IMR-90 (cell line): Measurements from ENCODE around the gene SIRPD. TPM values are rescaled to one million over a fixed set of nuclear protein-coding genes. Genes with fewer than 3 reads are reported as not detected.
A peak's percentile ranks its signal among the peaks of the same experiment; 100 is the strongest.
"Not testable (repeated sequence)": the region's sequence is repeated elsewhere in the genome, so short reads cannot be mapped to it uniquely, and the experiment has no call there.

Experiments
- ATAC-seq: fragments of 200-7000 bp; cut with Tn5 transposase; 2 replicates; pipeline ENCODE4 v1.9.1; 2020; ENCODE audit warnings: low read depth, mild to moderate bottlenecking, moderate library complexity
- BruUV-seq: library from RNA; stranded (reverse); fragments of 400-500 nt; replicated peaks from 2 replicates; lab custom pipeline; 2021; lab: Mats Ljungman, UMichigan
- CTCF ChIA-PET: fragments of 300-600 bp; formaldehyde crosslinking; extraction: SDS; loops from one replicate; lab custom pipeline; 2021; ENCODE audit warnings: antibody characterized with exemption; lab: Yijun Ruan, JAX
- POLR2A ChIA-PET: fragments of 300-600 bp; sonication (Branson Sonifier 250); formaldehyde crosslinking; loops from one replicate; lab custom pipeline; 2022; ENCODE audit warnings: antibody characterized with exemption; ENCODE audit not compliant: unreplicated experiment; lab: Charles Lee
- DNase-seq: peaks from one replicate; pipeline ENCODE4 v3.0.0; 2013
- H2AFZ ChIP-seq: replicated peaks from 2 replicates; pipeline ENCODE3; 2013; ENCODE audit warnings: low read length, mild to moderate bottlenecking; ENCODE audit not compliant: poor library complexity
- H2AK5ac ChIP-seq: 2 replicates; pipeline ENCODE4 v1.6.1; 2013; ENCODE audit warnings: low read depth, low read length, inconsistent platforms
- H2AK9ac ChIP-seq: replicated peaks from 2 replicates; pipeline ENCODE3; 2013; ENCODE audit warnings: mild to moderate bottlenecking, low read depth, low read length, moderate library complexity; ENCODE audit not compliant: poor library complexity
- H2BK120ac ChIP-seq: 2 replicates; pipeline ENCODE4 v1.6.1; 2013; ENCODE audit warnings: low read depth, low read length, inconsistent platforms
- H2BK15ac ChIP-seq: 3 replicates; pipeline ENCODE4 v1.6.1; 2013; ENCODE audit warnings: low read depth, low read length, inconsistent platforms
- H2BK20ac ChIP-seq: 2 replicates; pipeline ENCODE4 v1.6.1; 2013; ENCODE audit warnings: low read depth, mild to moderate bottlenecking, inconsistent platforms, low read length, moderate library complexity
- H2BK5ac ChIP-seq: 2 replicates; pipeline ENCODE4 v1.6.1; 2013; ENCODE audit warnings: mild to moderate bottlenecking, low read depth, low read length, inconsistent platforms; ENCODE audit not compliant: poor library complexity, severe bottlenecking
- H3K14ac ChIP-seq: replicated peaks from 2 replicates; pipeline ENCODE4 v1.6.1; 2013; ENCODE audit warnings: low read depth, low read length, inconsistent platforms
- H3K18ac ChIP-seq: 2 replicates; pipeline ENCODE4 v1.6.1; 2013; ENCODE audit warnings: low read depth, low read length, control low read depth
- H3K23ac ChIP-seq: 2 replicates; pipeline ENCODE4 v1.6.1; 2013; ENCODE audit warnings: low read depth, low read length, inconsistent platforms
- H3K27ac ChIP-seq: 2 replicates; pipeline ENCODE4 v1.5.1; 2013; ENCODE audit warnings: mild to moderate bottlenecking, control low read depth, low read length; ENCODE audit not compliant: insufficient read depth
- H3K27me3 ChIP-seq: 2 replicates; pipeline ENCODE4 v1.6.1; 2013; ENCODE audit warnings: low read length; ENCODE audit not compliant: control insufficient read depth, insufficient read depth
- H3K36me3 ChIP-seq: 2 replicates; pipeline ENCODE4 v1.6.1; 2013; ENCODE audit warnings: low read length, mixed read lengths; ENCODE audit not compliant: control insufficient read depth, insufficient read depth
- H3K4ac ChIP-seq: 2 replicates; pipeline ENCODE4 v1.6.1; 2013; ENCODE audit warnings: low read depth, low read length, inconsistent platforms
- H3K4me1 ChIP-seq: 2 replicates; pipeline ENCODE4 v1.6.1; 2013; ENCODE audit warnings: low read length, mixed read lengths; ENCODE audit not compliant: control insufficient read depth, insufficient read depth
- H3K4me2 ChIP-seq: 2 replicates; pipeline ENCODE4 v1.6.1; 2013; ENCODE audit warnings: low read depth, mild to moderate bottlenecking, control low read depth, low read length, moderate library complexity
- H3K4me3 ChIP-seq: 2 replicates; pipeline ENCODE4 v1.5.1; 2013; ENCODE audit warnings: low read depth, mild to moderate bottlenecking, control low read depth, low read length, moderate library complexity; ENCODE audit not compliant: insufficient read depth
- H3K56ac ChIP-seq: 2 replicates; pipeline ENCODE4 v1.6.1; 2013; ENCODE audit warnings: low read length, inconsistent platforms; ENCODE audit not compliant: insufficient read depth; ENCODE audit errors: extremely low read depth
- H3K79me1 ChIP-seq, 2 experiments: 2 replicates each; pipeline ENCODE4 v1.6.1; 2013; ENCODE audit warnings: low read length in 2 of 2, inconsistent platforms in 1 of 2, low read depth in 1 of 2
- H3K9ac ChIP-seq: 2 replicates; pipeline ENCODE4 v1.6.1; 2013; ENCODE audit warnings: low read depth, low read length, control low read depth
- H3K9me1 ChIP-seq: 2 replicates; pipeline ENCODE4 v1.6.1; 2013; ENCODE audit warnings: low read length, inconsistent platforms; ENCODE audit not compliant: insufficient read depth
- H3K9me3 ChIP-seq: 2 replicates; pipeline ENCODE4 v1.6.1; 2013; ENCODE audit warnings: low read length; ENCODE audit not compliant: control insufficient read depth, insufficient read depth
- H4K20me1 ChIP-seq: 2 replicates; pipeline ENCODE4 v1.6.1; 2013; ENCODE audit warnings: low read length, inconsistent platforms; ENCODE audit not compliant: insufficient read depth
- H4K5ac ChIP-seq: 2 replicates; pipeline ENCODE4 v1.6.1; 2013; ENCODE audit warnings: mild to moderate bottlenecking, low read depth, low read length, control low read depth
- H4K8ac ChIP-seq, 2 experiments: 2 replicates each; pipeline ENCODE4 v1.6.1; 2013; ENCODE audit warnings: low read depth in 2 of 2, low read length in 2 of 2, control low read depth in 1 of 2, inconsistent platforms in 1 of 2
- H4K91ac ChIP-seq: 2 replicates; pipeline ENCODE4 v1.6.1; 2013; ENCODE audit warnings: low read depth, low read length, inconsistent platforms; ENCODE audit not compliant: insufficient read depth
- RAD21 ChIP-seq: IDR thresholded peaks from 2 replicates; pipeline ENCODE4 v1.6.1; 2012; ENCODE audit warnings: low read length, improper control_type of control experiment
- WGBS, 2 experiments: methylation state at CpG; one replicate each; pipeline versions ENCODE4 v1.1.5 to v1.1.7; 2013; ENCODE audit warnings: missing lambda C conversion rate in 2 of 2; ENCODE audit not compliant: insufficient read length in 1 of 2; ENCODE audit errors: extremely low coverage in 2 of 2; 5-methylcytosine and 5-hydroxymethylcytosine counted together
- dilution Hi-C: fragments of 300-500 bp; cut with HindIII; formaldehyde crosslinking; loops from one replicate; pipeline ENCODE4 v1.14.3; 2018; ENCODE audit warnings: low sequenced_read_pairs; ENCODE audit not compliant: unreplicated experiment
- in situ Hi-C: fragments of 300-500 bp; cut with MboI; formaldehyde crosslinking; loops from 3 replicates; pipeline ENCODE4 v1.14.3; 2019; ENCODE audit warnings: low sequenced_read_pairs, inconsistent platforms, mixed read lengths
- intact Hi-C: fragments of 100-400 bp; cut with micrococcal nuclease; formaldehyde crosslinking; loops from 2 replicates; pipeline ENCODE4 v1.10.0; 2022
- polyA plus RNA-seq, 3 experiments: library from polyadenylated mRNA; depleted of rRNA; stranded (reverse); fragments of >200 nt; gene quantifications; 2 replicates each; pipeline ENCODE4 v1.2.3, GENCODE V29; 2012; ENCODE audit warnings: low replicate concordance in 1 of 3
- total RNA-seq: library from RNA; depleted of rRNA; stranded (reverse); fragments of >200 nt; gene quantifications from 2 replicates; pipeline ENCODE4 v1.2.3, GENCODE V29; 2012

Gene SIRPD
- total and polyA plus RNA-seq, 2 of the 4 experiments (the other 2 are of a cell fraction), result not detected

DNA sequence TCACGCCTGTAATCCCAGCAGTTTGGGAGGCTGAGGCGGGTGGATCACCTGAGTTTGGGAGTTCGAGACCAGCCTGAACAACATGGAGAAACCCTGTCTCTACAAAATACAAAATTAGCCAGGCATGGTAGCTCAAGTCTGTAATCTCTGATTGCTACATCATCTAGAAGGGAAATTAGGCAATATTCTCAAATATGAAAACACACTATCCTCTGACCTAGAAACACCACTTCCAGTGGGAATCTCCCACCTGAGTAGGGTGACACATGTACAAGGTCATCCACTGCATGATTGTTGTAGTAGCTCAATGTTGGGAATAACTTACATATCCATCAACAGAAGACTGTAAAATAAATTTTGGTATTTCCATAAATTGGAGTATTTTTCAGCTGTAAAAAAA is 19.1 kb upstream of the SIRPD start:
- no peak overlapping the region for H3K18ac ChIP-seq
- in situ Hi-C loops (no loop called here), dilution Hi-C loops (no loop called here), intact Hi-C loops (no loop called here)
- no peak overlapping the region for H3K27ac ChIP-seq
- ATAC-seq (no peak), DNase-seq (peak; percentile 0)
- no peak overlapping the region for H3K14ac ChIP-seq
- no peak overlapping the region for H2BK120ac ChIP-seq
- CTCF ChIA-PET, result no interaction called here
- POLR2A ChIA-PET, result no interaction called here
- H2AFZ ChIP-seq, result no peak overlapping the region
- H3K4me2 ChIP-seq, result no peak overlapping the region
- no peak overlapping the region for H4K91ac ChIP-seq
- no peak overlapping the region for H3K4me3 ChIP-seq
- H3K56ac ChIP-seq, result no peak overlapping the region
- H2AK9ac ChIP-seq, result no peak overlapping the region
- WGBS, 2 experiments, result no CpG with 5 or more reads among the region's 3 CpGs
- H3K23ac ChIP-seq, result no peak overlapping the region
- no peaks in the 10 kb centered on the region for H4K20me1 ChIP-seq
- no peak overlapping the region for H2BK15ac ChIP-seq
- H3K9ac ChIP-seq, result no peak overlapping the region
- no peak overlapping the region for H4K5ac ChIP-seq
- no peak overlapping the region for H3K4ac ChIP-seq
- H3K9me1 ChIP-seq, result no peaks in the 10 kb centered on the region
- H3K4me1 ChIP-seq, result no peaks in the 10 kb centered on the region
- no peaks in the 10 kb centered on the region for H3K27me3 ChIP-seq
- no TSS peak for BruUV-seq
- no peaks in the 10 kb centered on the region for H3K36me3 ChIP-seq
- no peak overlapping the region for H4K8ac ChIP-seq
- no peaks in the 10 kb centered on the region for H3K9me3 ChIP-seq
- no peak overlapping the region for H2BK20ac ChIP-seq
- no peak for TF ChIP-seq RAD21
- no peaks in the 10 kb centered on the region for H3K79me1 ChIP-seq
- no peak overlapping the region for H2BK5ac ChIP-seq
- no peak overlapping the region for H2AK5ac ChIP-seq

DNA sequence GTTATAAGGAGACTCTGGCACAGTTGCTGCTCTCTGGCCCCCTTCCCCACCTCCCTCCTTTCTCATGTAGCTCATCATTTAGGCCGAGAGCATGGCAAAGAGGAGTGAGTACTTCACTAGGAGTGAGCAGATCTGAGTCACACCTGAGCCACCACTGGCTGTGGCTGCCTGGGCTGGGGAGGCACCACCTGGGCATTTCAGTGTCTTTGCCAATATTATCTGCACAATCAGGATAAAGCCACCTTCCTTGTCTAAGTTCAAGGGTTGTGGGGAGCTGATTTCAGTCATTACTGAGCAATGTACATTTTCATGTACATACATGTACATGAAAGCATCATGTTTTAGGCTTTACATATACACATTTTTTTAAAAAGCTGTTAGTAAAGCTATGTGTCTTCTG is 18.5 kb upstream of the SIRPD start:
- H3K27me3 ChIP-seq, H2BK20ac ChIP-seq, BruUV-seq, intact Hi-C loops, H4K20me1 ChIP-seq, CTCF ChIA-PET, H3K4ac ChIP-seq, H2AFZ ChIP-seq, H2AK9ac ChIP-seq, H3K4me2 ChIP-seq, H4K91ac ChIP-seq, H2BK120ac ChIP-seq, in situ Hi-C loops, H4K8ac ChIP-seq, H3K56ac ChIP-seq, H3K79me1 ChIP-seq, H3K36me3 ChIP-seq, H4K5ac ChIP-seq, H2BK15ac ChIP-seq, H3K4me3 ChIP-seq, ATAC-seq, H3K14ac ChIP-seq, POLR2A ChIA-PET, H3K23ac ChIP-seq, H3K9ac ChIP-seq, H3K18ac ChIP-seq, H2BK5ac ChIP-seq, H3K9me3 ChIP-seq, DNase-seq, H3K9me1 ChIP-seq, H3K4me1 ChIP-seq, H3K27ac ChIP-seq, dilution Hi-C loops, H2AK5ac ChIP-seq: not testable (repeated sequence)
- no CpG with 5 or more reads among the region's 1 CpG for WGBS, 2 experiments
